DMS153 treated with DMSO at 0.1 percent for 48 hours (cell line): ENCODE results near the gene HEATR3.
"Not testable (repeated sequence)": the region's sequence is repeated elsewhere in the genome, so short reads cannot be mapped to it uniquely, and the experiment has no call there.

Experiments
- DNase-seq: peaks from one replicate; lab custom pipeline; 2025; ENCODE audit not compliant: unreplicated experiment; lab: John Stamatoyannopoulos, UW

The HEATR3 gene

GRCh38 chr16:50099957-50100648, 34.3 kb downstream of the HEATR3 start:
- DNase-seq, result no peak

- DNase-seq, result no peak
These were observed 36.4 kb downstream of the HEATR3 start for GRCh38 chr16:50102051-50102746.

GRCh38 chr16:50103764-50104163, 38.0 kb downstream of the HEATR3 start:
- DNase-seq, result no peak

GRCh38 chr16:50114357-50115129, 48.8 kb downstream of the HEATR3 start:
- DNase-seq, result no peak

GRCh38 chr16:50120711-50121110, 54.9 kb downstream of the HEATR3 start:
- no peak for DNase-seq

- DNase-seq, result no peak
These were observed 55.5 kb downstream of the HEATR3 start for GRCh38 chr16:50121278-50121677.

GRCh38 chr16:50121721-50122445, 56.1 kb downstream of the HEATR3 start:
- DNase-seq, result no peak

- no peak for DNase-seq
These were observed 57.6 kb downstream of the HEATR3 start for GRCh38 chr16:50123417-50123816.

GRCh38 chr16:50124769-50125168, 59.0 kb downstream of the HEATR3 start:
- no peak for DNase-seq

GRCh38 chr16:50126183-50126582, 60.4 kb downstream of the HEATR3 start:
- DNase-seq, result no peak

GRCh38 chr16:50132571-50132970, 66.8 kb downstream of the HEATR3 start:
- DNase-seq, result not testable (repeated sequence)

- no peak for DNase-seq
These were observed 67.4 kb downstream of the HEATR3 start for GRCh38 chr16:50133214-50133613.

GRCh38 chr16:50136399-50136798, 70.6 kb downstream of the HEATR3 start:
- no peak for DNase-seq

- DNase-seq, result no peak
These were observed 71.5 kb downstream of the HEATR3 start for GRCh38 chr16:50137268-50137667.

- no peak for DNase-seq
These were observed 73.8 kb downstream of the HEATR3 start for GRCh38 chr16:50139580-50139979.

GRCh38 chr16:50144211-50144610, 78.4 kb downstream of the HEATR3 start:
- no peak for DNase-seq

GRCh38 chr16:50146479-50147435, 81.0 kb downstream of the HEATR3 start:
- no peak for DNase-seq

GRCh38 chr16:50151322-50151721, 85.6 kb downstream of the HEATR3 start:
- DNase-seq, result no peak

- DNase-seq, result no peak
These were observed 86.0 kb downstream of the HEATR3 start for GRCh38 chr16:50151756-50152155.

- no peak for DNase-seq
These were observed 86.6 kb downstream of the HEATR3 start for GRCh38 chr16:50152351-50152806.
